Neutrophil (primary cell): ENCODE measurements around the gene UNKL.

Experiments used
- H3K27ac ChIP-seq: fragments of 200-600 bp; sonication (generic); 2 replicates; pipeline ENCODE4 v1.5.1; 2016; ENCODE audit warnings: mild to moderate bottlenecking, moderate library complexity
- H3K27me3 ChIP-seq: fragments of 200-600 bp; sonication (generic); 2 replicates; pipeline ENCODE4 v1.6.0; 2016; ENCODE audit warnings: mild to moderate bottlenecking
- H3K36me3 ChIP-seq: fragments of 200-600 bp; sonication (generic); 2 replicates; pipeline ENCODE4 v1.5.1; 2017
- H3K4me1 ChIP-seq, 2 experiments: fragments of 200-600 bp in 1 of 2; sonication (generic) in 1 of 2; 1 replicate in 1 of 2; 2 replicates in 1 of 2; pipeline versions ENCODE4 v1.5.1 to v1.6.1; 2013 to 2016; ENCODE audit warnings: low read depth in 1 of 2, low read length in 1 of 2, mild to moderate bottlenecking in 1 of 2, moderate library complexity in 1 of 2; ENCODE audit not compliant: control insufficient read depth in 1 of 2, insufficient read depth in 1 of 2
- H3K4me3 ChIP-seq, 2 experiments: fragments of 200-600 bp in 1 of 2; sonication (generic) in 1 of 2; 1 replicate in 1 of 2; 2 replicates in 1 of 2; pipeline ENCODE4 v1.5.1; 2013 to 2016; ENCODE audit warnings: low read depth in 1 of 2, low read length in 1 of 2, mild to moderate bottlenecking in 1 of 2, moderate library complexity in 1 of 2
- H3K9me3 ChIP-seq: fragments of 200-600 bp; sonication (generic); 2 replicates; pipeline ENCODE4 v1.5.1; 2016
- TF ChIP-seq, protein P1 (sequence below): fragments of 200-600 bp; sonication (generic); IDR thresholded peaks from 2 replicates; pipeline ENCODE4 v1.5.1; 2016; ENCODE audit warnings: antibody characterized with exemption

UNKL gene

DNA sequence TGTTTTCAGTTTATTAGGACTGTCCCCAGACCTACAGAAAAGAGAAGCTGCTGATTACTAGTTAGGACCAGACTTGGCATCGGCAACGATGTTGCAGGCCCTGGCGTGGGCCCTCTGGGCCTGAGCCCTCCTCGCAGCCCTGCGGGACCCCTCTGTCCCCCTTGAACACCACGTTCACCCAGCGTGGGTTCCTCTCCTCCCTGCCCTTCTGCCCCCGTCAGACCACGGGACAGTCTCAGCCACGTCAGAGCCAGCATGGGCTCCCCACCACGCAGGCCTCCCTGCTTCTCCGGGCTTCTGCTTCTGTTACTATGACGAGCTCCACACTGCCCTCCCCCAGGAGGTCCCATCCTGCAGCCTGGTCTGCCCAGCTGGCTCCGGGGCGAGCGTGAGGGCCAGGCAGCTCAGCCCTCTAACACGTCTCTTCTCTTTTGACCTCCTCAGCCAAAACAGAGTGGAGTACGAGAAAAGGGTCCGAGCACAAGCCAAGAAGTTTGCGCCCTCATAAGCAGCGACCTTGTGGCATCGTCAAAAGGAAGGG, 90.1 kb downstream of the UNKL start:
- Histone ChIP-seq H3K4me3 (no peak overlapping the region), H3K27me3 (no peaks in the 10 kb centered on the region), H3K36me3 (peaks cover 71% of the 10 kb centered on the region), H3K27ac (peak overlapping the region; percentile 65), H3K9me3 (no peaks in the 10 kb centered on the region), H3K4me1 (no peaks in the 10 kb centered on the region)
- TF ChIP-seq, protein P1, sequence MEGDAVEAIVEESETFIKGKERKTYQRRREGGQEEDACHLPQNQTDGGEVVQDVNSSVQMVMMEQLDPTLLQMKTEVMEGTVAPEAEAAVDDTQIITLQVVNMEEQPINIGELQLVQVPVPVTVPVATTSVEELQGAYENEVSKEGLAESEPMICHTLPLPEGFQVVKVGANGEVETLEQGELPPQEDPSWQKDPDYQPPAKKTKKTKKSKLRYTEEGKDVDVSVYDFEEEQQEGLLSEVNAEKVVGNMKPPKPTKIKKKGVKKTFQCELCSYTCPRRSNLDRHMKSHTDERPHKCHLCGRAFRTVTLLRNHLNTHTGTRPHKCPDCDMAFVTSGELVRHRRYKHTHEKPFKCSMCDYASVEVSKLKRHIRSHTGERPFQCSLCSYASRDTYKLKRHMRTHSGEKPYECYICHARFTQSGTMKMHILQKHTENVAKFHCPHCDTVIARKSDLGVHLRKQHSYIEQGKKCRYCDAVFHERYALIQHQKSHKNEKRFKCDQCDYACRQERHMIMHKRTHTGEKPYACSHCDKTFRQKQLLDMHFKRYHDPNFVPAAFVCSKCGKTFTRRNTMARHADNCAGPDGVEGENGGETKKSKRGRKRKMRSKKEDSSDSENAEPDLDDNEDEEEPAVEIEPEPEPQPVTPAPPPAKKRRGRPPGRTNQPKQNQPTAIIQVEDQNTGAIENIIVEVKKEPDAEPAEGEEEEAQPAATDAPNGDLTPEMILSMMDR = no peak

GRCh38 chr16:1323296-1324239, 90.9 kb downstream of the UNKL start:
- TF ChIP-seq, protein P1 = no peak

DNA sequence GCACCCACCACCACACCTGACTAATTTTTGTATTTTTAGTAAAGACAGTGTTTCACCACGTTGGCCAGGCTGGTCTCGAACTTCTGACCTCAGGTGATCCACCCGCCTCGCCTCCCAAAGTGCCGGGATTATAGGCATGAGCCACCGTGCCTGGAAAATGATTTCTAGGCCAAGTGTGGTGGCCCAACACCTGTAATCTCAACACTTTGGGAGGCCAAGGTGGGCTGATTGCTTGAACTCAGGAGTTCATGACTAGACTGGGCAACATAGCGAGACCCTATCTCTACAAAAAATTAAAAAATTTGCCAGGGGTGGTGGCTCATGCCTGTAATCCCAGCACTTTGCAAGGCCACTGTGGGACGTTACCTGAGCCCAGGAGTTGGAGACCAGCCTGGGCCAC, 92.1 kb downstream of the UNKL start:
- no peak overlapping the region for H3K4me3 ChIP-seq
- no peaks in the 10 kb centered on the region for H3K27me3 ChIP-seq
- TF ChIP-seq, protein P1 = no peak
- H3K9me3 ChIP-seq = no peaks in the 10 kb centered on the region
- peaks cover 91% of the 10 kb centered on the region for H3K36me3 ChIP-seq
- H3K4me1 ChIP-seq = no peaks in the 10 kb centered on the region
- no peak overlapping the region for H3K27ac ChIP-seq

More at GRCh38 chr16:1323296-1324239, 90.9 kb downstream of the UNKL start:
- Histone ChIP-seq H3K4me3 (no peak overlapping the region), H3K27me3 (no peaks in the 10 kb centered on the region), H3K36me3 (peaks cover 79% of the 10 kb centered on the region), H3K9me3 (no peaks in the 10 kb centered on the region), H3K27ac (peak overlapping the region; percentile 65), H3K4me1 (no peaks in the 10 kb centered on the region)

GRCh38 chr16:1320658-1321240, 93.8 kb downstream of the UNKL start:
- Histone ChIP-seq H3K4me1 (no peaks in the 10 kb centered on the region), H3K27ac (no peak overlapping the region), H3K36me3 (peaks cover 94% of the 10 kb centered on the region), H3K27me3 (no peaks in the 10 kb centered on the region), H3K9me3 (no peaks in the 10 kb centered on the region), H3K4me3 (no peak overlapping the region)
- TF ChIP-seq, protein P1 = no peak

GRCh38 chr16:1320097-1320496, 94.4 kb downstream of the UNKL start:
- H3K36me3 ChIP-seq = peaks cover 94% of the 10 kb centered on the region

More at GRCh38 chr16:1320097-1320496, 94.4 kb downstream of the UNKL start:
- Histone ChIP-seq H3K4me1 (no peaks in the 10 kb centered on the region), H3K4me3 (no peak overlapping the region), H3K27ac (no peak overlapping the region), H3K9me3 (no peaks in the 10 kb centered on the region), H3K27me3 (no peaks in the 10 kb centered on the region)
- TF ChIP-seq, protein P1 = no peak
